NB4 (cell line): ENCODE measurements around the gene UGGT2.
A peak's percentile ranks its signal among the peaks of the same experiment; 100 is the strongest.

Source experiments
- DNase-seq: peaks from one replicate; pipeline ENCODE4 v3.0.0; 2010; ENCODE audit warnings: low read depth
- H3K4me3 ChIP-seq: one replicate; pipeline ENCODE4 v1.5.1; 2011; ENCODE audit warnings: mild to moderate bottlenecking, low read depth, low read length, moderate library complexity
- CTCF ChIP-seq: IDR thresholded peaks from one replicate; pipeline ENCODE4 v1.5.1; 2012; ENCODE audit warnings: low read depth, low read length
- MAX ChIP-seq: IDR thresholded peaks from 2 replicates; pipeline ENCODE4 v1.6.1; 2011; ENCODE audit warnings: low read depth, low read length
- MYC ChIP-seq: IDR thresholded peaks from 2 replicates; pipeline ENCODE4 v1.6.1; 2011; ENCODE audit warnings: low read depth, low read length
- POLR2A ChIP-seq: IDR thresholded peaks from 2 replicates; pipeline ENCODE4 v1.6.1; 2011; ENCODE audit warnings: mild to moderate bottlenecking; ENCODE audit not compliant: insufficient read length; ENCODE audit errors: extremely low read depth

Gene UGGT2

DNA sequence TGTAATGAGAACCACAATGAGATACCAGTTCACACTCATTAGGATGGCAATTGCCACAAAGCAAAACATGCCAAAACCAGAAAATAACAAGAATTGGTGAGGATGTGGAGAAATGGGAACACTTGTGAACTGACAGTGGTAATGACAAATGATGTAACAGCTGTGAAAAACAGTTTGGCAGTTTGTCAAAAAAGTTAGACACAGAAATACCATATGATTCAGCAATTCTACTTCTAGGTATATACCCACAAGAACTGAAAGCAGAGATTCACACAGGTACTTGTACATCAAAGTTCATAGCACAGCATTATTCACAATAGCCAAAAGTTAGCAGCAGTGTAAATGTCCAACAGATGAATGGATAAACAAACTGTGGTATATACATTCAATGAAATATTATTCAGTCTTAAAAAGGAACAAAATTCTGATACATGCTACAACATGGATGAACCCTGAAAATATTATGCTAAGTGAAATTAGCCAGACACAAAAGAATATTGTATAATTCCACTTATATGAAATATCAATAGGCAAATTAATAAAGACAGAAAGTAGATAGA, 96.5 kb downstream of the UGGT2 start:
- no peak for DNase-seq
- no peak overlapping the region for H3K4me3 ChIP-seq
- TF ChIP-seq MYC (no peak), POLR2A (no peak), CTCF (no peak), MAX (no peak)

DNA sequence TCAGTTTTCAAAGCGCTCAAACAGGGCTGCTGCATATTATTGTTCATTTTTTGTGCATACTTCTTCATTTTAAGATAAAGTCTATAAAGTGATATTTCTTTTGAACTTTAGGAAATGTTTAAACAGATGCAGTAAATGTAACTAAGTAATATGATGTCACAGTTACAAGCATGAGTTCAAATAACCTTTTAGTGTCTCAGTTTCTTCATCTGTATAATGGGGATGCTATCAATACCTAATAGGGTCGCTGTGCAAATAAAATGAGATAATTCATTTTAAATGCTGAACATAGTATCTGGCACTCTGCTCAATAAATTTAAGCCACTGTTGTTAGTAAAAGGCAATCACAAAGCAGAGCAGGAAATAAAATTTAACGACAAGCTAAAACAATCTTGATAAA, 97.5 kb downstream of the UGGT2 start:
- no peak for TF ChIP-seq MAX
- no peak for TF ChIP-seq CTCF
- TF ChIP-seq POLR2A = no peak
- TF ChIP-seq MYC = no peak
- DNase-seq = no peak
- no peak overlapping the region for H3K4me3 ChIP-seq

- H3K4me3 ChIP-seq = no peak overlapping the region
- TF ChIP-seq MYC (no peak), CTCF (no peak), MAX (no peak), POLR2A (no peak)
- no peak for DNase-seq
Observed at GRCh38 chr13:95955255-95955654, 97.9 kb downstream of the UGGT2 start.

- TF ChIP-seq MAX (no peak), MYC (no peak), POLR2A (no peak), CTCF (no peak)
- no peak overlapping the region for H3K4me3 ChIP-seq
- no peak for DNase-seq
Observed at GRCh38 chr13:95954266-95954665, 98.9 kb downstream of the UGGT2 start.

GRCh38 chr13:95950103-95950502, 103.1 kb downstream of the UGGT2 start:
- TF ChIP-seq MAX (no peak), POLR2A (no peak), MYC (no peak), CTCF (no peak)
- no peak overlapping the region for H3K4me3 ChIP-seq

GRCh38 chr13:95948656-95949055, 104.5 kb downstream of the UGGT2 start:
- DNase-seq = peak; percentile 26
- H3K4me3 ChIP-seq = no peak overlapping the region

More at GRCh38 chr13:95950103-95950502, 103.1 kb downstream of the UGGT2 start:
- DNase-seq = no peak

More at GRCh38 chr13:95948656-95949055, 104.5 kb downstream of the UGGT2 start:
- no peak for TF ChIP-seq MYC
- no peak for TF ChIP-seq CTCF
- TF ChIP-seq MAX = no peak
- no peak for TF ChIP-seq POLR2A
